SK-N-MC (cell line): ENCODE measurements around the gene B9D1.

Experiments
- DNase-seq: peaks from one replicate; pipeline ENCODE4 v3.0.0-alpha.2; 2011; ENCODE audit warnings: low read depth, low spot score
- H3K27ac ChIP-seq: fragments of 200-600 bp; sonication (generic); 2 replicates; pipeline ENCODE4 v1.5.1; 2016; ENCODE audit warnings: mixed run types
- H3K36me3 ChIP-seq: fragments of 200-600 bp; sonication (generic); 2 replicates; pipeline ENCODE4 v1.6.1; 2017; ENCODE audit warnings: antibody characterized with exemption, low read length, mixed read lengths; ENCODE audit not compliant: insufficient read depth
- H3K4me3 ChIP-seq: fragments of 200-600 bp; sonication (generic); 2 replicates; pipeline ENCODE4 v1.5.1; 2016
- H3K9ac ChIP-seq: fragments of 200-600 bp; sonication (generic); 2 replicates; pipeline ENCODE4 v1.8.0; 2017; ENCODE audit warnings: mixed run types, mixed read lengths; ENCODE audit not compliant: insufficient read length
- H3K9me3 ChIP-seq: fragments of 200-600 bp; sonication (generic); 2 replicates; pipeline ENCODE4 v1.6.1; 2017; ENCODE audit warnings: low read depth, mild to moderate bottlenecking, antibody characterized with exemption, low read length, moderate library complexity, mixed read lengths
- EZH2 ChIP-seq: fragments of 200-600 bp; sonication (generic); IDR thresholded peaks from one replicate; pipeline ENCODE4 v1.6.1; 2017; ENCODE audit warnings: antibody characterized with exemption
- FOXP2 ChIP-seq: optimal IDR thresholded peaks from 2 replicates; pipeline ENCODE3; 2011; ENCODE audit warnings: mild to moderate bottlenecking, moderate library complexity; ENCODE audit not compliant: insufficient read depth; ENCODE audit errors: extremely low read length, control extremely low read depth
- POLR2AphosphoS5 ChIP-seq: IDR thresholded peaks from 2 replicates; pipeline ENCODE4 v1.6.1; 2012; ENCODE audit warnings: mild to moderate bottlenecking, low read depth, low read length, borderline replicate concordance

Gene B9D1

DNA sequence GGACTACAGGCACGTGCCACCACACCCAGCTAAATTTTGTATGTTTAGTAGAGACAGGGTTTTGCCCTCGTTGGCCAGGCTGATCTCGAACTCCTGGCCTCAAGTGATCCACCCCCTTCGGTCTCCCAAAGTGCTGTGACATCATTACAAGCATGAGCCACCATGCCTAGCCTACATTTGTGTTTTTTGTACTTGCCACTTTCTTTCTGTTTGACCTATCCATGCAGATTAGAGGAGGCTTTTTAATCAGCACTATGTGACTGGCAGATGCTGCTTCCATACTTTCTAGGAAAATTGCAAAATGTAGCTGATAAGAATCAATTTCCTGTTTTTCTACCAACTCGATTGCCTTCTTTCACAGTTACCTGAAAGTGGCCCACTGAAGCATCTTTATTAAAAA, 57.3 kb downstream of the B9D1 start:
- TF ChIP-seq FOXP2 (no peak), POLR2AphosphoS5 (no peak), EZH2 (no peak)
- no peak overlapping the region for H3K4me3 ChIP-seq
- no peak overlapping the region for H3K9ac ChIP-seq
- no peak overlapping the region for H3K27ac ChIP-seq
- no peak for DNase-seq
- H3K9me3 ChIP-seq: no peaks in the 10 kb centered on the region
- H3K36me3 ChIP-seq: no peaks in the 10 kb centered on the region

DNA sequence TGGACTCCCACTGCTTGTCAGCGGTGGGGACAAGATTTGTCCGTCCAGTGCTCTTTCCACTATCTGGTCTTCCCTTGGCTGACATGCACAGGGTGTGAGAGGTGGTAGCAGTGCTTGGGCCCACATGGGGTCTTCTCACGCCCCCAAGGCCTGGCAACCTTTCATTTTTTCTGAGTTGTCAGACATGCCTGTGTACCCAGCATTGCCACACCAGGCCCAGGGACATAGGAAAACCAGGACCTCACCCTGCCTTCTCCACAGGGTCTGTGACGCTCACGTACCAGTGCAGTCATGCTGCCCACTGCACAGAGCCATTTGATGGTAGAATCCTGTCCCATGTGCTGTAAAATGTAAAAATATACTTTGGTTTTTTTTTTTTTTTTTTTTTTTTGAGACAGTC, 57.8 kb downstream of the B9D1 start:
- TF ChIP-seq FOXP2: no peak
- no peak for TF ChIP-seq POLR2AphosphoS5
- TF ChIP-seq EZH2: no peak
- DNase-seq: no peak
- H3K27ac ChIP-seq: no peak overlapping the region
- no peaks in the 10 kb centered on the region for H3K36me3 ChIP-seq
- no peaks in the 10 kb centered on the region for H3K9me3 ChIP-seq
- no peak overlapping the region for H3K4me3 ChIP-seq
- H3K9ac ChIP-seq: no peak overlapping the region

DNA sequence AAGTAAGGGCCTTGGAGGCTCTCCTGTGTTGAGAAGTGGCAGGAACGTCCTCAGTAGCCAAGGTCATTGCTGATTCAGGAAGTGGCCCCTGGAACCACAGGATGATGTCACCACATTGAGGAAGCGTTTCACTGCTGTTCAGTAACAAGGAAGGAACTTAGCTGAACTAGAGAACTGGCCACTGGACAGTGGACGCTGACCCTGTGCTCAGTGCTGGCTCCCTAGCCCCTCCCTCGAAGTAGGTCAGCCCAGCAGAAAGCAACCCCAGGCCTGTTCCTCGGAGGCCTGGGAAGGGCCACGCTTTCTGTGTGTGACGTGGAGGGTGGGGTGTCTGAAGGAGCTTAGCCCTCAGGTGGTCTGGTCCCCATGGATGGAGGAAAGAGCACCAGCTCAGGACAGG, 58.3 kb downstream of the B9D1 start:
- Histone ChIP-seq H3K9ac (no peak overlapping the region), H3K9me3 (no peaks in the 10 kb centered on the region), H3K36me3 (no peaks in the 10 kb centered on the region), H3K4me3 (no peak overlapping the region), H3K27ac (no peak overlapping the region)
- TF ChIP-seq EZH2 (no peak), FOXP2 (no peak), POLR2AphosphoS5 (no peak)
- DNase-seq: no peak

DNA sequence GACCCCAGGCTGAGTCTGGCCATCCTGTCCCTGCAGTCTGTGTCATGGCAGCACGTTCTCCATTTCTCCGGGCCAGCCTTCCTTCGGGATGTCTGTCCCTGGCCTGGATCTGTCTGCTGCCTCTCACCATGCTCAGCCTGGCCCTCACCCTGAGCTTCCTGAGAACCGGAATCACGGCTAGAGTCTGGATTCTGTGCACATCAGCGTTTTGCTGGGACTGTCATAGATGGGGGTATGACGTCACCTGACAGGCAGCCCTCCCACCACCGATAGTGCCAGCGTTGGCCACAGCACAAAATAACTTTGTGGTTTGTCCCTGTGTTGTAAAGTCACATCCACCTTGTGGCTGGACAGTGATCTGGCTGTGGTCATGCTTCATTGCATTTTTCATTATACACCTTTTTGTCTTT, 59.2 kb downstream of the B9D1 start:
- Histone ChIP-seq H3K9me3 (no peaks in the 10 kb centered on the region), H3K27ac (no peak overlapping the region), H3K4me3 (no peak overlapping the region), H3K9ac (no peak overlapping the region), H3K36me3 (no peaks in the 10 kb centered on the region)
- TF ChIP-seq POLR2AphosphoS5 (no peak), FOXP2 (no peak), EZH2 (no peak)
- DNase-seq: no peak

DNA sequence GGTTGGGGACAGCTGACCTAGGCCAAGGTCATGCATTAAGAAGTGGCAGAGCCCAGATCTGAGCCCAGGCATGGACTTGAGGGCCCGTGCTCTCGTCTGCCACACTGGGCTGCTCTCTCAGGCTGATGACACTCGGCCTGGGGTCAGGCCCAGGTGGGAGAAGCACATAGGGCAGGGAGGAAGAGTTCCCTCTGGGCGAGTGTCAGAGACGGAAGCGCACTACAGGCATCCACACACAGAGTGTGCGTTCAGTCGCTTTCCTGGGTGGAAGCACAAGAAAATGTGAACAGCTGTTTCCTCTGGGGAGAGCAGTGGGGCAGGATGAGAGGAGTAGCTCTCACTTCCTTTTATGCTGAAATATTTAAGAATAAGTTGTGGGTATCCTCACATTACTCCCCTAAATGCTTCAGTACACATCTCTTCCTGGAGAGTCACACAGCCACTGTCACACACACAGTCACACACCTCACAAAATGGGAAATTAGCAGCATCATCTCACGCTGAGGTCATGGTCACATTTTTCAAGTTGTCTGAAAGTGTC, 59.7 kb downstream of the B9D1 start:
- Histone ChIP-seq H3K9ac (no peak overlapping the region), H3K9me3 (no peaks in the 10 kb centered on the region), H3K4me3 (no peak overlapping the region), H3K36me3 (no peaks in the 10 kb centered on the region), H3K27ac (no peak overlapping the region)
- TF ChIP-seq POLR2AphosphoS5 (no peak), FOXP2 (no peak), EZH2 (no peak)
- DNase-seq: no peak

DNA sequence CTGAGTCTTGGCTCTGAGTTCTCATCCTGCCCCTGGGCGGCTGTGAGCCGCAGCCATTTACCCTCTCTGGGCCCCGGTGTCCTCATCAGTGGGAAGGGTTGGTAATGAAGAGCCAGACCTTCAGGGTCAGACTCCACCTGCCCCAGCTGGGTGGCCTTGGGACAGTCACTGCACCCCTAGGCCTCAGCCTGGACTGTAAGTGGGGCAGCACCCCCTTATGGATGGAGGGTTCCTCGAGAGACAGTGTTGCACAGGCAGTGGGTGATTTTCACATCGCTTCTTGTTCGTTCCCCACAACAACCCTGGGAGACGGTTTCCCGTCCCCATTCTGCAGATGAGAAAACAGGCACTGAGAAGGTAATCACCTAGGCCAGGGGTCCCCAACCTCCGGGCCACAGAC, 60.5 kb downstream of the B9D1 start:
- Histone ChIP-seq H3K4me3 (no peak overlapping the region), H3K27ac (no peak overlapping the region), H3K9me3 (no peaks in the 10 kb centered on the region), H3K9ac (no peak overlapping the region), H3K36me3 (no peaks in the 10 kb centered on the region)
- no peak for TF ChIP-seq EZH2
- no peak for TF ChIP-seq POLR2AphosphoS5
- no peak for TF ChIP-seq FOXP2
- DNase-seq: no peak

DNA sequence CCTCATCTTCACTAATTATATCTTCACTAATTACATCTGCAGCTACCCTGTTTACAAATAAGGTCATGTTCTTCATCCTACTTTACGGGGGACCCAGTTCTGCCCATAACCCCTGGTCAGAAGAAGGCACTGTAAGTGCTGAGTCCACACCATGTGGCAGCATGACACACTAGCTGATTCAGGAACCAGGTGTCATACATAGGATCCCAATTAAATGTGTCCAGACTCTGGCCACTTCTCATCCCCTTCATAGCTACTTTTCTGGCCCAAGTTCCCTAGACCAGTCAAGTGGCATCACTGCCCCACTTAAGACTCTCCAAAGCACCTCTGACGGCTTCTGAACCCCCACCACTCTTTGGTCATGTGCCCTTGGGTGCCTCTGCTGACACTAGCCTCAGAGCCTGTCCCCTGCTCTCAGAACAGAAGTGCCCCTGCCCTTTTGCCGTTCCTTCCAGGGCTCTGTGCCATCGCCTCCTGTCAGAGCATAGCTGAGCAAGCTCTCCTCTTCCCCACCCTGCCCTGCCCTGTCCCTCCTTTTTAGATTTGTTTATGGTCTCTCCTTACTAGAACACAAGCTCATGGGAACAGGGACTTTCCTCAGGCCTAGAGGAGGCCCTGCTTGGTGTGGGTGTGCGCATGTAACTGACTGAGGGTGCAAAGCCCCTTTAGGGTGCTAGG, 61.1 kb downstream of the B9D1 start:
- TF ChIP-seq EZH2 (no peak), FOXP2 (no peak), POLR2AphosphoS5 (no peak)
- no peak overlapping the region for H3K27ac ChIP-seq
- no peaks in the 10 kb centered on the region for H3K36me3 ChIP-seq
- no peak overlapping the region for H3K9ac ChIP-seq
- DNase-seq: no peak
- H3K4me3 ChIP-seq: no peak overlapping the region
- no peaks in the 10 kb centered on the region for H3K9me3 ChIP-seq

DNA sequence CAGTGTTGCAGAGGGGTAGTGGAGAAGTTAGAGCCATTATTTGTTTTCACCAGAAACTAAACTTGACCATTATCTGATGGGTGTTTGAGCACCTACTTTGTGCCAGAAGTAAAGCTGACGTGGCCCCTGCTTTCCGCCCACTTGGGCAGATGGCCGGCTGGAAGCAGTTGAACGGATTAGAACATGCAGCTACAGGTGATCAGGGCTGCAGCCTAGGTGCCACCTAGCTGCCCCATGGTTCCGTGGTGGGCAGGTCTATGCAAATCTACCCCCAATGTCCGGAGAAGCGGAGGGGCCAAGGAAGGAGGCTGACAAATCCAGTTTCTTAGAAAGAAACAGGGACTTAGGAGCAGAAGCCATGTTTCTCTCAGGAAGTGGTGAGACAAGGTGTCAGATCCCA, 62.7 kb downstream of the B9D1 start:
- H3K9me3 ChIP-seq: no peaks in the 10 kb centered on the region
- no peak overlapping the region for H3K4me3 ChIP-seq
- TF ChIP-seq POLR2AphosphoS5: no peak
- TF ChIP-seq EZH2: no peak
- TF ChIP-seq FOXP2: no peak
- no peaks in the 10 kb centered on the region for H3K36me3 ChIP-seq
- no peak overlapping the region for H3K27ac ChIP-seq
- H3K9ac ChIP-seq: no peak overlapping the region
- DNase-seq: no peak

DNA sequence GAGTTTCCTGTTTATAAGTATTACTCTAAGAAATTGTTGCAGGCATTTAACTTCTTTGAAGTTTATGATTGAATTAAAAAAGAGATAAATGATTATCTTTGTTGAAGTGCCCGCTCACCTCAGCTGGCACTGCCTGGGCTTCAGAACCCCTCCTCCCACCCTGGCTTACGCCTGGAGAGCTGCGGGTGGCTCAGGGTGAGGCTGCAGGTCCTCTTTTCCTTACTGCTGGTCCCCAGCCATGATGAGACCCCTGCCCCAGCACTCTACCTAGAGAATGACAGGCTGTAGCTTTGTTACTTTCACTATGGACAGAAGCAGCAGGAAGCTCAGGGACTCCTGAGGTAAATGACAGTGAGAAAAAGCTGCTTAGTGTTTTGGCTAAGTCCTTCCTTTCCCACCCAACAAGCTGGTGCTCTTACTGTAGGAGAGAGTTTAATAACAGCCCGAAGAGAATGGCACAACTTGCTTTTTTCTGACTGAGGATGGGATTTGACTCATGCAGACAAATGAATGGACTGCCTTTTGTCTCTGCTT, 63.2 kb downstream of the B9D1 start:
- Histone ChIP-seq H3K9ac (no peak overlapping the region), H3K4me3 (no peak overlapping the region), H3K27ac (no peak overlapping the region), H3K36me3 (no peaks in the 10 kb centered on the region), H3K9me3 (no peaks in the 10 kb centered on the region)
- TF ChIP-seq EZH2 (no peak), FOXP2 (no peak), POLR2AphosphoS5 (no peak)
- no peak for DNase-seq
